Measurements from ENCODE around the gene TMEM164. TPM values are rescaled to one million over a fixed set of nuclear protein-coding genes. Genes with fewer than 3 reads are reported as not detected.

TMEM164 gene
- total RNA-seq, 2 donors from 2014 or later = 30.3 to 36.6 TPM

- Histone ChIP-seq H3K4me1 (no peaks in the 10 kb centered on the region), H3K4me3 (no peak overlapping the region), H3K9me3 (no peaks in the 10 kb centered on the region), H3K27ac (no peak overlapping the region), H3K27me3 (no peaks in the 10 kb centered on the region), H3K36me3 (no peaks in the 10 kb centered on the region)
- DNase-seq (ENCODE audit: low spot score) = no peak
- TF ChIP-seq CTCF (IDR thresholded peaks at IDR 0.05) = no peak
These were observed 47.5 kb downstream of the TMEM164 start for GRCh38 chrX:110050386-110050785.

GRCh38 chrX:110050901-110051300, 48.0 kb downstream of the TMEM164 start:
- Histone ChIP-seq H3K27ac (no peak overlapping the region), H3K4me1 (no peaks in the 10 kb centered on the region), H3K27me3 (no peaks in the 10 kb centered on the region), H3K9me3 (no peaks in the 10 kb centered on the region), H3K4me3 (no peak overlapping the region), H3K36me3 (no peaks in the 10 kb centered on the region)
- no peak for TF ChIP-seq CTCF (IDR thresholded peaks at IDR 0.05)
- no peak for DNase-seq (ENCODE audit: low spot score)

GRCh38 chrX:110051559-110051958, 48.6 kb downstream of the TMEM164 start:
- no peak overlapping the region for H3K4me3 ChIP-seq
- no peaks in the 10 kb centered on the region for H3K36me3 ChIP-seq
- no peak overlapping the region for H3K27ac ChIP-seq
- no peaks in the 10 kb centered on the region for H3K4me1 ChIP-seq
- no peak for DNase-seq (ENCODE audit: low spot score)
- H3K9me3 ChIP-seq = no peaks in the 10 kb centered on the region
- TF ChIP-seq CTCF (IDR thresholded peaks at IDR 0.05) = no peak
- H3K27me3 ChIP-seq = no peaks in the 10 kb centered on the region

- Histone ChIP-seq H3K9me3 (no peaks in the 10 kb centered on the region), H3K4me3 (no peak overlapping the region), H3K36me3 (no peaks in the 10 kb centered on the region), H3K27me3 (no peaks in the 10 kb centered on the region), H3K4me1 (no peaks in the 10 kb centered on the region), H3K27ac (no peak overlapping the region)
- TF ChIP-seq CTCF (IDR thresholded peaks at IDR 0.05) = no peak
- no peak for DNase-seq (ENCODE audit: low spot score)
These were observed 49.4 kb downstream of the TMEM164 start for GRCh38 chrX:110052303-110052702.

- H3K27ac ChIP-seq = no peak overlapping the region
- no peak for TF ChIP-seq CTCF (IDR thresholded peaks at IDR 0.05)
- H3K9me3 ChIP-seq = no peaks in the 10 kb centered on the region
- no peaks in the 10 kb centered on the region for H3K27me3 ChIP-seq
- H3K36me3 ChIP-seq = no peaks in the 10 kb centered on the region
- no peaks in the 10 kb centered on the region for H3K4me1 ChIP-seq
- DNase-seq (ENCODE audit: low spot score) = no peak
- no peak overlapping the region for H3K4me3 ChIP-seq
These were observed 50.5 kb downstream of the TMEM164 start for GRCh38 chrX:110053453-110053852.

GRCh38 chrX:110055616-110056015, 52.7 kb downstream of the TMEM164 start:
- no peak for TF ChIP-seq CTCF (IDR thresholded peaks at IDR 0.05)
- Histone ChIP-seq H3K36me3 (no peaks in the 10 kb centered on the region), H3K4me3 (no peak overlapping the region), H3K4me1 (no peaks in the 10 kb centered on the region), H3K27me3 (no peaks in the 10 kb centered on the region), H3K9me3 (no peaks in the 10 kb centered on the region), H3K27ac (no peak overlapping the region)
- no peak for DNase-seq (ENCODE audit: low spot score)

Measured in right atrium auricular region (tissue), 2 donors.